IPS-18c (cell line): ENCODE measurements around the gene SMOC1.

Experiments
- H3K4me3 ChIP-seq: 2 replicates; pipeline ENCODE4 v1.7.0; 2013; ENCODE audit warnings: low read depth, mild to moderate bottlenecking, low read length, moderate library complexity; ENCODE audit not compliant: insufficient read depth
- H3K9me3 ChIP-seq: one replicate; pipeline ENCODE4 v1.6.1; 2013; ENCODE audit warnings: mild to moderate bottlenecking, low read length, moderate library complexity; ENCODE audit not compliant: control insufficient read depth, insufficient read depth

Gene SMOC1

GRCh38 chr14:70027785-70028428 is 148.7 kb downstream of the SMOC1 start:
- no peak overlapping the region for H3K4me3 ChIP-seq
- H3K9me3 ChIP-seq: no peaks in the 10 kb centered on the region

DNA sequence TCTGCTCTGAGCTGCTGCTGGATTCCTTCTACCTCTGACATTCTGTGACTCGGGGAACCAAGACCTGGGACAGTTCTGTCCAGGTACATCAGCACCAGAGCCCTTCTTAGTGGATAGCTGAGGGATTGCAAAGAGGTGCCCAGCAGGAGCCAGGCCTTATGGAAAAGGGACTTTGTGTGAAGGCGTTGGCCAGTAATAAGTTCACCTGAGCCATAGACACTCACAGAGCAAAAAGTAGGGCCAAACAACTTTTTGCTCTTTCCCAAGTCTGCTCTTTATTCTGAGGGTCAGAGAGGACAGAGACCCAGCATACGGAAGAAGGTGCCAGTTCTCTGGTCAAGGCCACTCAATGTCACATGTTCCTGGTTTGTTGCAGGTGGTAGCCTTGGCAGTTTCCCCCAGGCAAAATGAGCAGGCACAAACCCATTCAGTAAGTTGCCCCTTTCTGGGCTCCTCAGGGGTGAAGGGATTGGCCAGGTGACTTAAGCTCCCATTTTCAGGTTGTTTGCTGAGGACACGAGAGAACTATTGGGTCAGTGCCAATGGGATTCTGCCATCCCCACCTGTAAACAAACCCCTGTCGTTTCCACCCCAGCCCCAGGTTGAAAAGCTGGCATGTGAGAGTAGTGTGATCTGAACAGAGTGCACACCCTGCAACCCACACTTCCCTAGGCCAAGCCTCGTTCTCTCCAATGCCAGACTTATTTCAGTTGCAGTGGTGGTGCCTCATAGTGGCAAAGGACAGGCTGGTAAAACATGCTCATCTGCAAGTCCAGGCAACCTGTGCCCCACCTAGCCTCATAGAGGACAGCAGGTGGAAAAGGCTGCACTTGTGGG is 150.3 kb downstream of the SMOC1 start:
- no peak overlapping the region for H3K4me3 ChIP-seq

GRCh38 chr14:70032016-70032415 is 152.8 kb downstream of the SMOC1 start:
- Histone ChIP-seq H3K9me3 (no peaks in the 10 kb centered on the region), H3K4me3 (no peak overlapping the region)

More for the DNA sequence above, 150.3 kb downstream of the SMOC1 start:
- H3K9me3 ChIP-seq: no peaks in the 10 kb centered on the region

DNA sequence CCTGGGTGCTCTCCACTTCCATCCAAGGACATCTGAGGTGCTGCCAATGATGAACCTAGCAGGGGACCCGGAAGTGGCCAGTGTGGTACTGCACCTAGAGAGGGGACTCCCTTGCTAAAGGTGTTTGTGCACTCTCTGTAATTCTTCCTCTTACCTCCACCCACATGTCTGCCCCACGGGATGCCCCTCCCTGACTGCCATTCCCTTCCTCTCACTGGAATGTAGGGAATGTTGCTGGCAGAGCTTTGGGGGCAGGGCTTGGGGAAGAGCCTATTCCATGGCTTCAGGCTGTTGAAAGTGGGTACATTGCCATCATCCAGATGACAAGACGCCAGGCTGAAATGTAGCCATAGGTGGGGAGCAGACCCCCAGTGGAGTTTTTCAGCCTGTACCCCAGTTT is 153.2 kb downstream of the SMOC1 start:
- no peaks in the 10 kb centered on the region for H3K9me3 ChIP-seq
- no peak overlapping the region for H3K4me3 ChIP-seq

GRCh38 chr14:70033116-70033515 is 153.9 kb downstream of the SMOC1 start:
- no peak overlapping the region for H3K4me3 ChIP-seq

GRCh38 chr14:70033561-70033960 is 154.3 kb downstream of the SMOC1 start:
- no peaks in the 10 kb centered on the region for H3K9me3 ChIP-seq
- H3K4me3 ChIP-seq: no peak overlapping the region

More at GRCh38 chr14:70033116-70033515, 153.9 kb downstream of the SMOC1 start:
- H3K9me3 ChIP-seq: no peaks in the 10 kb centered on the region

DNA sequence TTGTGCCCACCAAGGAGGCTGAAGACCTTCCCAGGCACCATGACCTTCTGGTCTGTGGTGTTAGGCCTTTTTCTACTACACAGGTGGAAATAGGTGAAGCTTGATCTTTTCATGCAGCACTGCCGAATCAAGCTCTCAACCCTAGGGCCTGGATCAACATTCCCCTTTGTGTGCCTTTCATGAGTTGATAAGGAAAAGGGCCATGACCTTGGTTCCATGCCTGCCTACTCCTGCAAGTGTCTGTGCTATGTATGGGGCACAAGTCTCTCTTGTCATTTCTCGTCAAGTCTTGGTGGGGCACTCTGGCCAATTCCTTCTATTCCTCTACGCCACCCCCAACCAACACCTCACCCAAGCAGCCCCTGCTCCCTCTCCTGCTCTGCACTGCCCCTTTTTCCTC is 155.0 kb downstream of the SMOC1 start:
- no peaks in the 10 kb centered on the region for H3K9me3 ChIP-seq
- H3K4me3 ChIP-seq: no peak overlapping the region

GRCh38 chr14:70036665-70037064 is 157.4 kb downstream of the SMOC1 start:
- H3K9me3 ChIP-seq: no peaks in the 10 kb centered on the region

GRCh38 chr14:70043001-70043400 is 163.8 kb downstream of the SMOC1 start:
- Histone ChIP-seq H3K9me3 (no peaks in the 10 kb centered on the region), H3K4me3 (no peak overlapping the region)

More at GRCh38 chr14:70036665-70037064, 157.4 kb downstream of the SMOC1 start:
- H3K4me3 ChIP-seq: no peak overlapping the region

GRCh38 chr14:70045310-70045709 is 166.1 kb downstream of the SMOC1 start:
- Histone ChIP-seq H3K4me3 (no peak overlapping the region), H3K9me3 (no peaks in the 10 kb centered on the region)

DNA sequence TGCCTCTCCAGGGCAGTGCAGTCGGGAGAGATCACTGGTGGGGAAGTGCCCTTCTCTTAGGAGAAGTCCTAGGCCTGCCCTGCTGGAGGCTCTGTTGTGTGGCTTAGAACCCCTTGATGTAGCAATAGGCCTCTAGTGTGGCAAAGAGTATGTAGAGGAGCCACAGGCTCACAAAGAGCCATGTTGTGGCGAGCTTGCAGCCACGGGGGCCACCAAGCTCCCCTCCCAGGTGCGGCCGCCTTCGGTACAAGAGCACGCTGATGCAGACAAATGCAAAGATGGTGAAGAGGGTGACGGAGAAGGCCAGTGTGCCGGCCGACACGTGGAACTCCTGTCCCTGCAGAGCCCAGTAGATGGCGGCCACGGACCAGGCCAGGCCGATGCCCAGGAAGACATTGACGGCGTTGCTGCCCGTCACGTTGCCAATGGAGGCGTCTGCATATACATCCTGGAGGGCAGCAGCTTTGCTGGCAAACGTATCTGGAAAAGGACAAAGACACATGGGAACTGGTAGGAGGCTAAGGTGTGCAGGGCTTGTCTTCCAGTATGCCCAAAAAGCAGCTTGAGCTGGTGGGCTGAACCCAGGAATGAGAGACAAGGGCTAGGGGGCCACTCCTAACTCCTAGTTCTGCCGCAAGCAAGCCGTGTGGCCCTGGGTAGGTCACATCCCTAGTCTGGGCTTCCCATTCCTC is 166.8 kb downstream of the SMOC1 start:
- Histone ChIP-seq H3K4me3 (no peak overlapping the region), H3K9me3 (no peaks in the 10 kb centered on the region)

DNA sequence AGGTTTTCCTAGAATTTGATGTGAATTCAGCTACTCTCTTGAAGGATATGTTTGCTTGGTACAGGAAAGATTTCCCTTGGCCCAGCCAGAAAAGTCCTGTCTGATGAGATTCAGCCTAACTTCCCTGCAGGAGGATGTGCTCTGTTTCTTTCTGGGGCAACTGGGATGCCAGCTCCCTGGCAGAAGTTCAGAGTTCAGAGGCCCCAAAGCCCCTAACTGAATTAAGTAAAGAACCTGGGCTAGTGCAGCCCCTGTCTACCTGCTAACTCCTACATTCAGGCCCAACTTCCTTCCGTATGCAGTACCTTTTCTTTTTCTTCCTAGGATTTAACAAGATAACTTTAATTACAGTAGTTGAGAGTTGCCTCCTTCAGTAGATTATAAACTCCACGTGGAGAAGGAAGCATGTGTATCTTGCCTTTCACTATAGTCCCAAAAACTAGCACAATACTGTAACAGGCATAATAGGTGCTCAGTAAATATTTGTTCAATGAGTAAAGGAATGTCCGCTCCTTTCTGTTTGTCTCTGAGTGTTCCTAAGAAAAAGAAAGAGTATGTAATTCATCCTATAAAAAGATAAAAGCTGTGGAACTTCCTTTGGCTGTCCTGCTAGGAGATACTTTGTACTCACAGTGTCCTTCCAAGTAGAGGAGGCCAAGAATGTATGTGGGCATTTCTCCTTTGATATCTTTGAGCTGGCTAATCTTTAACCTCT is 168.5 kb downstream of the SMOC1 start:
- Histone ChIP-seq H3K4me3 (no peak overlapping the region), H3K9me3 (no peaks in the 10 kb centered on the region)

- Histone ChIP-seq H3K9me3 (no peaks in the 10 kb centered on the region), H3K4me3 (no peak overlapping the region)
These were observed 169.1 kb downstream of the SMOC1 start for GRCh38 chr14:70048313-70048654.

DNA sequence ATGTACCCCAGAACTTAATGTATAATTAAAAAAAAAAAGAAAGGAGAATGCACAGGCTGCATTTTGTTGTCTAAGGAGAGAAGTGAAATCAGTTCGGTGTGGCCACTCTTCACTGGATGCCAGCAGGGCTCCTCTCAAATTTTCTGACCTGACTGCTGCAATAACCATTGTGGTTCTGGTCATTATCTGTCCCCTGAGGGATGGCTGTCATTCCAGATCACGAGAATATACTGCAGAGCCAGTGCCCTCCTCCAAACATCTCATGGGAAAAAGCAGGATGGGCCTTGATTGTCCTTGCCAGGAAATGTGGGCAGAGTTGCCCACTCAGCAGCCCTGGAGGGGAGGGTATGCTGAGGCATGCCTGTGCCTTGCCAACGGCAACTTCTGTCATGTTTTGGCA is 170.4 kb downstream of the SMOC1 start:
- no peak overlapping the region for H3K4me3 ChIP-seq
- H3K9me3 ChIP-seq: no peaks in the 10 kb centered on the region

- no peaks in the 10 kb centered on the region for H3K9me3 ChIP-seq
These were observed 170.9 kb downstream of the SMOC1 start for GRCh38 chr14:70050136-70050535.

DNA sequence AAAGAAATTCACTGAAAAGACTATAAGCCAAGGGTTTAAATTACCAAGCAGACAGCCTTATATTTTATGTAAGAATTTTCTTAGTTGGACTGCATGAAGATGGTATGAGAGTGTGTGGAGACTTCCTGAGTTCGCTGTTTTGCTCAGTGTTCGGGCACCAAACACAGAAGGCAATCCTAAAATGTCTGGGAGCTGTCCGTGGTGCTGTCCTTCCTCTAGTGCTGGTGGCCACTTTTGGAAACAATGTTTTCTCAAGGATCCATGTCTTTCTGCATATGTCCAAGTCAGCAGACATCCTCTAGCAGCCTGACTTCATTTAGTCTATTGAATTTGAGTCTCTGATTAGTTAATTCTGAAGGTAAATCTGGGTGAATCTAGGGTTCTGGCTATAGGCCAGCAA is 173.8 kb downstream of the SMOC1 start:
- H3K4me3 ChIP-seq: no peak overlapping the region
- no peaks in the 10 kb centered on the region for H3K9me3 ChIP-seq

More at GRCh38 chr14:70050136-70050535, 170.9 kb downstream of the SMOC1 start:
- no peak overlapping the region for H3K4me3 ChIP-seq

GRCh38 chr14:70057519-70058136 is 178.4 kb downstream of the SMOC1 start:
- Histone ChIP-seq H3K9me3 (no peaks in the 10 kb centered on the region), H3K4me3 (no peak overlapping the region)
